H9 (cell line): ENCODE measurements around the gene STAB1. TPM values are rescaled to one million over a fixed set of nuclear protein-coding genes. Genes with fewer than 3 reads are reported as not detected.
A peak's percentile ranks its signal among the peaks of the same experiment; 100 is the strongest.

Source experiments
- DNase-seq: peaks from one replicate; pipeline ENCODE4 v3.0.0-alpha.2; 2017
- H2AFZ ChIP-seq: one replicate; pipeline ENCODE4 v1.6.1; 2013; ENCODE audit warnings: mild to moderate bottlenecking, low read length, control low read depth, moderate library complexity
- H2AK5ac ChIP-seq: 2 replicates; pipeline ENCODE4 v1.6.1; 2013; ENCODE audit warnings: low read length, control low read depth, mixed read lengths; ENCODE audit not compliant: insufficient read length
- H2BK120ac ChIP-seq: one replicate; pipeline ENCODE4 v1.6.1; 2013; ENCODE audit warnings: low read depth, mild to moderate bottlenecking, low read length, control low read depth, inconsistent platforms; ENCODE audit not compliant: poor library complexity, severe bottlenecking
- H2BK12ac ChIP-seq: 2 replicates; pipeline ENCODE4 v1.6.1; 2013; ENCODE audit warnings: low read length, control low read depth, mixed read lengths, low read depth; ENCODE audit not compliant: insufficient read length
- H2BK15ac ChIP-seq: 2 replicates; pipeline ENCODE4 v1.6.1; 2013; ENCODE audit warnings: low read depth, low read length, control low read depth
- H2BK20ac ChIP-seq: one replicate; pipeline ENCODE4 v1.6.1; 2013; ENCODE audit warnings: low read depth, mild to moderate bottlenecking, low read length, control low read depth, inconsistent platforms; ENCODE audit not compliant: poor library complexity, severe bottlenecking
- H2BK5ac ChIP-seq: 2 replicates; pipeline ENCODE4 v1.6.1; 2013; ENCODE audit warnings: low read length, control low read depth, mixed read lengths; ENCODE audit not compliant: insufficient read length
- H3K14ac ChIP-seq: 2 replicates; pipeline ENCODE4 v1.6.1; 2013; ENCODE audit warnings: low read length, control low read depth; ENCODE audit not compliant: insufficient read depth
- H3K18ac ChIP-seq: 2 replicates; pipeline ENCODE4 v1.6.1; 2013; ENCODE audit warnings: low read depth, mild to moderate bottlenecking, mixed read lengths, low read length, control low read depth; ENCODE audit not compliant: insufficient read length
- H3K23ac ChIP-seq: 2 replicates; pipeline ENCODE4 v1.6.1; 2013; ENCODE audit warnings: low read length, control low read depth, mixed read lengths, low read depth; ENCODE audit not compliant: insufficient read length
- H3K23me2 ChIP-seq: 2 replicates; pipeline ENCODE4 v1.6.1; 2013; ENCODE audit warnings: low read depth, mild to moderate bottlenecking, mixed read lengths, low read length, control low read depth; ENCODE audit not compliant: insufficient read length, poor library complexity, severe bottlenecking
- H3K27ac ChIP-seq: 2 replicates; pipeline ENCODE4 v1.5.1; 2013; ENCODE audit warnings: low read length, control low read depth, mixed read lengths, low read depth; ENCODE audit not compliant: insufficient read length
- H3K27me3 ChIP-seq: 2 replicates; pipeline ENCODE4 v1.6.1; 2013; ENCODE audit warnings: low read length, control low read depth, inconsistent platforms; ENCODE audit not compliant: insufficient read depth
- H3K4ac ChIP-seq: 2 replicates; pipeline ENCODE4 v1.6.1; 2013; ENCODE audit warnings: low read depth, mild to moderate bottlenecking, control low read depth, inconsistent platforms, low read length, moderate library complexity
- H3K4me1 ChIP-seq: 2 replicates; pipeline ENCODE4 v1.6.1; 2013; ENCODE audit warnings: low read length, control low read depth, inconsistent platforms; ENCODE audit not compliant: insufficient read depth
- H3K4me2 ChIP-seq: 2 replicates; pipeline ENCODE4 v1.6.1; 2013; ENCODE audit warnings: low read length, control low read depth, mixed read lengths; ENCODE audit not compliant: insufficient read length, insufficient read depth
- H3K56ac ChIP-seq: 2 replicates; pipeline ENCODE4 v1.6.1; 2013; ENCODE audit warnings: low read depth, mild to moderate bottlenecking, mixed read lengths, low read length, control low read depth; ENCODE audit not compliant: insufficient read length
- H3K79me1 ChIP-seq: 2 replicates; pipeline ENCODE4 v1.6.1; 2013; ENCODE audit warnings: low read depth, mild to moderate bottlenecking, moderate library complexity, low read length, control low read depth, inconsistent platforms; ENCODE audit not compliant: insufficient read depth, poor library complexity, severe bottlenecking
- H3K79me2 ChIP-seq: 2 replicates; pipeline ENCODE4 v1.6.1; 2013; ENCODE audit warnings: low read length, control low read depth, inconsistent platforms; ENCODE audit not compliant: insufficient read depth
- H3K9ac ChIP-seq: 2 replicates; pipeline ENCODE4 v1.6.1; 2013; ENCODE audit warnings: low read length, control low read depth, mixed read lengths; ENCODE audit not compliant: insufficient read length; ENCODE audit errors: extremely low read depth
- H3K9me3 ChIP-seq: one replicate; pipeline ENCODE4 v1.6.1; 2013; ENCODE audit warnings: low read depth, low read length, inconsistent platforms; ENCODE audit not compliant: control insufficient read depth
- H3T11ph ChIP-seq: one replicate; pipeline ENCODE4 v1.6.1; 2013; ENCODE audit warnings: mild to moderate bottlenecking, low read length, control low read depth, inconsistent platforms
- H4K20me1 ChIP-seq: one replicate; pipeline ENCODE4 v1.6.1; 2013; ENCODE audit not compliant: control insufficient read depth, insufficient read length, insufficient read depth
- H4K5ac ChIP-seq: 2 replicates; pipeline ENCODE4 v1.6.1; 2013; ENCODE audit warnings: low read depth, mild to moderate bottlenecking, mixed read lengths, low read length, control low read depth; ENCODE audit not compliant: insufficient read length
- H4K8ac ChIP-seq: replicated peaks from 2 replicates; pipeline ENCODE4 v1.6.1; 2013; ENCODE audit warnings: low read length, control low read depth, mixed read lengths, low read depth; ENCODE audit not compliant: insufficient read length
- H4K91ac ChIP-seq: 2 replicates; pipeline ENCODE4 v1.6.1; 2013; ENCODE audit warnings: low read depth, mild to moderate bottlenecking, moderate library complexity, mixed read lengths, low read length, control low read depth; ENCODE audit not compliant: insufficient read length
- H3K27ac Mint-ChIP-seq, 3 experiments: 2 replicates in 2 of 3; 3 replicates in 1 of 3; pipeline ENCODE4 v1.8.0; 2020 to 2021; ENCODE audit warnings: mixed read lengths in 3 of 3, mild to moderate bottlenecking in 1 of 3, moderate library complexity in 1 of 3
- H3K27me3 Mint-ChIP-seq: 2 replicates; pipeline ENCODE4 v1.8.0; 2021; ENCODE audit warnings: low read depth, mild to moderate bottlenecking, moderate library complexity, mixed read lengths
- H3K36me3 Mint-ChIP-seq, 3 experiments: 2 replicates in 2 of 3; 3 replicates in 1 of 3; pipeline ENCODE4 v1.8.0; 2020 to 2021; ENCODE audit warnings: low read depth in 3 of 3, mixed read lengths in 3 of 3; ENCODE audit not compliant: insufficient read depth in 1 of 3
- H3K4me1 Mint-ChIP-seq, 2 experiments: 2 replicates each; pipeline ENCODE4 v1.8.0; 2020; ENCODE audit warnings: mixed read lengths in 2 of 2
- H3K4me3 Mint-ChIP-seq, 2 experiments: 2 replicates in 1 of 2; 3 replicates in 1 of 2; pipeline ENCODE4 v1.8.0; 2020 to 2021; ENCODE audit warnings: mild to moderate bottlenecking in 2 of 2, mixed read lengths in 2 of 2, moderate library complexity in 1 of 2
- H3K9me3 Mint-ChIP-seq, 2 experiments: 2 replicates in 1 of 2; 3 replicates in 1 of 2; pipeline ENCODE4 v1.8.0; 2020; ENCODE audit warnings: mild to moderate bottlenecking in 2 of 2, mixed read lengths in 2 of 2, moderate library complexity in 1 of 2
- CTCF ChIP-seq: fragments of 200-600 bp; sonication (generic); conservative IDR thresholded peaks from 3 replicates; pipeline ENCODE4 v1.8.0; 2021; ENCODE audit warnings: antibody characterized with exemption, mild to moderate bottlenecking
- WGBS: extraction: QIAGEN DNeasy Blood & Tissue Kit; methylation state at CpG from one replicate; pipeline ENCODE4 v1.1.7; 2013; ENCODE audit warnings: missing lambda C conversion rate, low lambda C conversion rate, mixed read lengths; ENCODE audit not compliant: insufficient read length; ENCODE audit errors: extremely low coverage; 5-methylcytosine and 5-hydroxymethylcytosine counted together
- total RNA-seq: library from RNA; stranded (reverse); gene quantifications from 2 replicates; pipeline ENCODE4 v1.2.1, GENCODE V29; 2021

STAB1 gene
- total RNA-seq, 1 experiment from 2014 or later = 1.5 TPM

DNA sequence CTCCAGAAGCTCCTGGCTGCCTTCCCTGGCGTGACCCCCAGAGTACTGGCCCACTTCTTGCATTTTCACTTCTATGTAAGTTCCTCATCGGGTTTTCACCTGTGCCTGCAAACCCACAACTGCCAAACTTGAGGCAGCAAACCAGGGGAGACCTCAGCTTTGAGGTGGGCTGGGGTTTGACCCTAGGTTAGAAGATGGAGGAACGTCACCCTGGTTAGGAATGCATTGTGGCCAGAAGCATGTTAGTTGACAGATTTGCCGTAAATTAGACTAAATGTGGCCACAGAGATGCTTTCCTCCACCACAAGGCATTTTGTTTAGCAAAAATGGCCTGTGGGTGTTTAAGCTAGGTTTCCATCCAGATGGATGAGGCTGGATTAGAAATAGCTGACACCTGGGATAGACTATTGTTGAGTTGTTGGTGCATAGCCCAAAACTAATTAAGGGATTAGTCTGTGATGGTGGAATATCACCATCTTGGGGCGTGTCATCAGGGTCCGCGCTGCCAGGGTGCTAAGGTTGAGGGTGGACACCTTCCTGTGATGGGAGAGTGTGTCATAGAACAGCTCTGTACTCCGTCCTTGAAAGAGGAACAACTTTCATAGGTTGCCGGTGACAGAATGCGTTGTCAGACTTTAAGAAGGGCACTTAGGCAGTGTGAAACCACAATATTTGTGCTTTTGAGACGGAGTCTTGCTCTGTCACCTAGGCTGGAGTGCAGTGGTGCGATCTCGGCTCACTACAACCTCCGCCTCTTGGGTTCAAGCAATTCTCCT is 36.2 kb upstream of the STAB1 start:
- Mint-ChIP-seq H3K4me3 (peak overlapping the region in 1 of 2 experiments; percentile 19; a peak in 1 of 5 replicates), H3K4me1 (peaks cover 23 to 35% of the 10 kb centered on the region in 2 experiments), H3K27ac (peak overlapping the region in 1 of 3 experiments; percentile 34; a peak in 1 of 7 replicates), H3K36me3 (peaks cover 32 to 64% (median 56%) of the 10 kb centered on the region in 3 experiments; a peak in 6 of 7 replicates), H3K9me3 (no peaks in the 10 kb centered on the region), H3K27me3 (no peaks in the 10 kb centered on the region; the same call in 1 of the 2 replicates)
- Histone ChIP-seq H2AFZ (no peak overlapping the region), H3K14ac (no peak overlapping the region), H3K4me2 (no peak overlapping the region), H4K8ac (no peak overlapping the region), H3K79me2 (peaks cover 4% of the 10 kb centered on the region; the same call in 1 of the 2 replicates), H3K23me2 (peaks cover 4% of the 10 kb centered on the region), H3K4ac (no peak overlapping the region), H3K9ac (no peak overlapping the region), H4K91ac (no peak overlapping the region), H2BK20ac (no peak overlapping the region), H3K27me3 (no peaks in the 10 kb centered on the region), H3K23ac (no peak overlapping the region), H2BK15ac (no peak overlapping the region), H3K27ac (no peak overlapping the region), H2BK12ac (no peak overlapping the region), H2BK120ac (no peak overlapping the region), H3T11ph (no peak overlapping the region), H3K79me1 (peaks cover 5% of the 10 kb centered on the region), H3K4me1 (no peaks in the 10 kb centered on the region; the same call in 1 of the 2 replicates), H2BK5ac (no peak overlapping the region), H4K20me1 (no peaks in the 10 kb centered on the region), H3K9me3 (no peaks in the 10 kb centered on the region), H3K18ac (no peak overlapping the region), H4K5ac (no peak overlapping the region), H3K56ac (no peak overlapping the region), H2AK5ac (no peak overlapping the region)
- no CpG with 5 or more reads among the region's 14 CpGs for WGBS
- no peak for TF ChIP-seq CTCF
- no peak for DNase-seq
